Trophoblast cell (in vitro differentiated cells and primary cell): ENCODE results near the gene RIPPLY3.

Experiments
- DNase-seq, 2 donors: peaks; one replicate each; pipeline ENCODE4 v3.0.0-alpha.2; 2016
- H2AFZ ChIP-seq: 2 replicates; pipeline ENCODE4 v1.6.1; 2013; ENCODE audit warnings: low read length, moderate library complexity, mild to moderate bottlenecking; ENCODE audit not compliant: insufficient read depth, poor library complexity
- H2AK5ac ChIP-seq: 2 replicates; pipeline ENCODE4 v1.6.1; 2013; ENCODE audit warnings: mild to moderate bottlenecking, low read length
- H2BK120ac ChIP-seq: 2 replicates; pipeline ENCODE4 v1.6.1; 2013; ENCODE audit warnings: low read length, mild to moderate bottlenecking, moderate library complexity; ENCODE audit not compliant: insufficient read depth, poor library complexity
- H2BK12ac ChIP-seq: 2 replicates; pipeline ENCODE4 v1.6.1; 2013; ENCODE audit warnings: mild to moderate bottlenecking, low read length, moderate library complexity
- H2BK5ac ChIP-seq: 2 replicates; pipeline ENCODE4 v1.6.1; 2013; ENCODE audit warnings: low read length, low read depth, moderate library complexity, mild to moderate bottlenecking; ENCODE audit not compliant: poor library complexity
- H3K14ac ChIP-seq: 2 replicates; pipeline ENCODE4 v1.6.1; 2013; ENCODE audit warnings: mild to moderate bottlenecking, low read length
- H3K18ac ChIP-seq: 2 replicates; pipeline ENCODE4 v1.6.1; 2013; ENCODE audit warnings: mild to moderate bottlenecking, low read length
- H3K23ac ChIP-seq: 2 replicates; pipeline ENCODE4 v1.6.1; 2013; ENCODE audit warnings: low read length
- H3K27ac ChIP-seq: 2 replicates; pipeline ENCODE4 v1.5.1; 2013; ENCODE audit warnings: low read depth, mild to moderate bottlenecking, inconsistent platforms, low read length, moderate library complexity
- H3K27me3 ChIP-seq: 2 replicates; pipeline ENCODE4 v1.6.1; 2013; ENCODE audit warnings: inconsistent platforms, mild to moderate bottlenecking, low read length, moderate library complexity; ENCODE audit not compliant: insufficient read depth
- H3K36me3 ChIP-seq, 2 experiments: 1 replicate in 1 of 2; 2 replicates in 1 of 2; pipeline ENCODE4 v1.6.1; 2013; ENCODE audit warnings: low read length in 2 of 2, mild to moderate bottlenecking in 2 of 2, moderate library complexity in 1 of 2; ENCODE audit not compliant: insufficient read depth in 2 of 2, control insufficient read depth in 1 of 2
- H3K4ac ChIP-seq: 2 replicates; pipeline ENCODE4 v1.6.1; 2013; ENCODE audit warnings: low read depth, mild to moderate bottlenecking, low read length, moderate library complexity
- H3K4me1 ChIP-seq, 2 experiments: 1 replicate in 1 of 2; 2 replicates in 1 of 2; pipeline ENCODE4 v1.6.1; 2013; ENCODE audit warnings: low read length in 2 of 2, mild to moderate bottlenecking in 2 of 2, moderate library complexity in 1 of 2; ENCODE audit not compliant: insufficient read depth in 2 of 2, control insufficient read depth in 1 of 2
- H3K4me2 ChIP-seq: 2 replicates; pipeline ENCODE4 v1.6.1; 2013; ENCODE audit warnings: inconsistent platforms, mild to moderate bottlenecking, low read length, moderate library complexity
- H3K4me3 ChIP-seq: 2 replicates; pipeline ENCODE4 v1.5.1; 2013; ENCODE audit warnings: mild to moderate bottlenecking, low read depth, low read length, inconsistent platforms
- H3K79me1 ChIP-seq: one replicate; pipeline ENCODE4 v1.6.1; 2013; ENCODE audit warnings: low read length
- H3K79me2 ChIP-seq: 2 replicates; pipeline ENCODE4 v1.6.1; 2013; ENCODE audit warnings: low read length, mild to moderate bottlenecking; ENCODE audit not compliant: control insufficient read depth, insufficient read depth, poor library complexity
- H3K9ac ChIP-seq: 2 replicates; pipeline ENCODE4 v1.6.1; 2013; ENCODE audit warnings: mild to moderate bottlenecking, low read length
- H3K9me3 ChIP-seq: 2 replicates; pipeline ENCODE4 v1.6.1; 2013; ENCODE audit warnings: low read depth, mild to moderate bottlenecking, control low read depth, inconsistent platforms, low read length; ENCODE audit not compliant: insufficient read depth
- H4K12ac ChIP-seq: 2 replicates; pipeline ENCODE4 v1.6.1; 2013; ENCODE audit warnings: low read depth, mild to moderate bottlenecking, low read length, moderate library complexity
- H4K8ac ChIP-seq: 2 replicates; pipeline ENCODE4 v1.6.1; 2013; ENCODE audit warnings: low read depth, mild to moderate bottlenecking, low read length, moderate library complexity
- H4K91ac ChIP-seq: one replicate; pipeline ENCODE4 v1.6.1; 2013; ENCODE audit warnings: low read depth, mild to moderate bottlenecking, low read length, moderate library complexity
- WGBS: extraction: QIAGEN DNeasy Blood & Tissue Kit; methylation state at CpG from one replicate; pipeline ENCODE4 v1.1.7; 2013; ENCODE audit warnings: missing lambda C conversion rate; ENCODE audit not compliant: insufficient read length, insufficient coverage; ENCODE audit errors: extremely low coverage; 5-methylcytosine and 5-hydroxymethylcytosine counted together

RIPPLY3 gene

GRCh38 chr21:36974851-36975192 lies 31.7 kb upstream of the RIPPLY3 start:
- H2AFZ ChIP-seq: no peak overlapping the region
- no CpG with 5 or more reads among the region's 6 CpGs for WGBS
- H3K4me2 ChIP-seq: no peak overlapping the region

GRCh38 chr21:36976228-36976861 lies 30.2 kb upstream of the RIPPLY3 start:
- no peak for DNase-seq
- H3K79me1 ChIP-seq: peaks cover 3% of the 10 kb centered on the region
- no peak overlapping the region for H4K91ac ChIP-seq
- no peaks in the 10 kb centered on the region for H3K36me3 ChIP-seq
- no peak overlapping the region for H2AK5ac ChIP-seq
- no peak overlapping the region for H3K4me3 ChIP-seq
- peaks cover 2% of the 10 kb centered on the region for H3K79me2 ChIP-seq
- no peak overlapping the region for H3K18ac ChIP-seq
- no peak overlapping the region for H3K4ac ChIP-seq
- no peak overlapping the region for H2BK5ac ChIP-seq
- no CpG with 5 or more reads among the region's 5 CpGs for WGBS
- no peak overlapping the region for H3K14ac ChIP-seq
- H2BK120ac ChIP-seq: no peak overlapping the region
- no peak overlapping the region for H3K9ac ChIP-seq
- H3K9me3 ChIP-seq: no peaks in the 10 kb centered on the region
- no peaks in the 10 kb centered on the region for H3K27me3 ChIP-seq
- no peak overlapping the region for H4K12ac ChIP-seq
- no peak overlapping the region for H4K8ac ChIP-seq
- no peak overlapping the region for H3K23ac ChIP-seq
- no peak overlapping the region for H3K27ac ChIP-seq
- H2AFZ ChIP-seq: no peak overlapping the region
- no peak overlapping the region for H3K4me2 ChIP-seq
- H3K4me1 ChIP-seq: peaks cover 3 to 6% of the 10 kb centered on the region in 2 experiments
- H2BK12ac ChIP-seq: no peak overlapping the region

More at GRCh38 chr21:36974851-36975192, 31.7 kb upstream of the RIPPLY3 start:
- H2BK12ac ChIP-seq: no peak overlapping the region
- H3K18ac ChIP-seq: no peak overlapping the region
- H4K91ac ChIP-seq: no peak overlapping the region
- H3K4ac ChIP-seq: no peak overlapping the region
- H3K27ac ChIP-seq: no peak overlapping the region
- no peaks in the 10 kb centered on the region for H3K79me1 ChIP-seq
- H3K14ac ChIP-seq: no peak overlapping the region
- no peaks in the 10 kb centered on the region for H3K36me3 ChIP-seq
- no peak overlapping the region for H4K12ac ChIP-seq
- H3K23ac ChIP-seq: no peak overlapping the region
- H2BK5ac ChIP-seq: no peak overlapping the region
- H2BK120ac ChIP-seq: no peak overlapping the region
- no peak overlapping the region for H4K8ac ChIP-seq
- no peaks in the 10 kb centered on the region for H3K79me2 ChIP-seq
- H3K9me3 ChIP-seq: no peaks in the 10 kb centered on the region
- no peak overlapping the region for H3K9ac ChIP-seq
- no peaks in the 10 kb centered on the region for H3K4me1 ChIP-seq
- no peak overlapping the region for H3K4me3 ChIP-seq
- DNase-seq: no peak
- H2AK5ac ChIP-seq: no peak overlapping the region
- no peaks in the 10 kb centered on the region for H3K27me3 ChIP-seq

- no peak overlapping the region for H3K18ac ChIP-seq
These were observed 29.4 kb upstream of the RIPPLY3 start for GRCh38 chr21:36976882-36977651.

GRCh38 chr21:36980280-36981048 lies 26.0 kb upstream of the RIPPLY3 start:
- H3K4me3 ChIP-seq: peak overlapping the region; percentile 66
- H2BK12ac ChIP-seq: no peak overlapping the region
- H3K18ac ChIP-seq: no peak overlapping the region
- no peak overlapping the region for H4K12ac ChIP-seq
- H4K8ac ChIP-seq: peak overlapping the region; percentile 1
- no CpG with 5 or more reads among the region's 53 CpGs for WGBS
- H2AFZ ChIP-seq: peak overlapping the region; percentile 63
- no peak overlapping the region for H3K27ac ChIP-seq
- H3K4me1 ChIP-seq: peaks cover 3 to 6% of the 10 kb centered on the region in 2 experiments
- H3K27me3 ChIP-seq: no peaks in the 10 kb centered on the region
- peaks cover 3% of the 10 kb centered on the region for H3K79me1 ChIP-seq
- H3K23ac ChIP-seq: no peak overlapping the region
- no peak overlapping the region for H4K91ac ChIP-seq
- H3K9me3 ChIP-seq: no peaks in the 10 kb centered on the region
- peaks cover 2% of the 10 kb centered on the region for H3K79me2 ChIP-seq
- no peak for DNase-seq
- no peak overlapping the region for H2AK5ac ChIP-seq
- H2BK5ac ChIP-seq: no peak overlapping the region
- peak overlapping the region; percentile 90 for H3K4me2 ChIP-seq
- H3K14ac ChIP-seq: peak overlapping the region; percentile 11
- no peaks in the 10 kb centered on the region for H3K36me3 ChIP-seq
- peak overlapping the region; percentile 42 for H3K9ac ChIP-seq
- no peak overlapping the region for H3K4ac ChIP-seq
- no peak overlapping the region for H2BK120ac ChIP-seq

More at GRCh38 chr21:36976882-36977651, 29.4 kb upstream of the RIPPLY3 start:
- no CpG with 5 or more reads among the region's 8 CpGs for WGBS
- Histone ChIP-seq H2AFZ (no peak overlapping the region), H3K4me1 (peaks cover 3 to 6% of the 10 kb centered on the region in 2 experiments), H3K4ac (no peak overlapping the region), H2AK5ac (no peak overlapping the region), H4K12ac (no peak overlapping the region), H3K79me2 (peaks cover 2% of the 10 kb centered on the region), H4K91ac (no peak overlapping the region), H3K4me2 (no peak overlapping the region), H3K4me3 (no peak overlapping the region), H3K9ac (no peak overlapping the region), H3K27me3 (no peaks in the 10 kb centered on the region), H3K9me3 (no peaks in the 10 kb centered on the region), H3K23ac (no peak overlapping the region), H2BK120ac (no peak overlapping the region), H3K14ac (no peak overlapping the region), H4K8ac (no peak overlapping the region), H2BK12ac (no peak overlapping the region), H3K79me1 (peaks cover 3% of the 10 kb centered on the region), H3K27ac (no peak overlapping the region), H3K36me3 (no peaks in the 10 kb centered on the region), H2BK5ac (no peak overlapping the region)
- peak; percentile 18 to 68 for DNase-seq
